HepG2 (cell line): ENCODE data around the gene KCNK18. TPM values are rescaled to one million over a fixed set of nuclear protein-coding genes. Genes with fewer than 3 reads are reported as not detected.

ENCODE experiments used
- GMEB1 ChIP-seq: sonication (generic); formaldehyde crosslinking; IDR thresholded peaks from 2 replicates; pipeline ENCODE4 v1.5.1; 2020; ENCODE audit warnings: missing genetic modification reagents, mild to moderate bottlenecking, borderline replicate concordance
- HMGXB4 ChIP-seq, 2 experiments: sonication (generic) in 1 of 2; formaldehyde crosslinking in 1 of 2; IDR thresholded peaks; 2 replicates each; pipeline versions ENCODE4 v1.4.0 to v1.6.1; 2018 to 2020; ENCODE audit warnings: missing genetic modification reagents in 2 of 2, borderline replicate concordance in 1 of 2, low read depth in 1 of 2, mild to moderate bottlenecking in 1 of 2, missing biosample characterization in 1 of 2
- HNRNPH1 ChIP-seq: fragments of 200-400 bp; formaldehyde crosslinking; optimal IDR thresholded peaks from 2 replicates; pipeline ENCODE3; 2017; ENCODE audit warnings: mild to moderate bottlenecking, low read depth, low read length
- MBD4 ChIP-seq: IDR thresholded peaks from 2 replicates; pipeline ENCODE4 v1.6.1; 2012; ENCODE audit warnings: low read length, inconsistent platforms, borderline replicate concordance
- MIER3 ChIP-seq: IDR thresholded peaks from 2 replicates; pipeline ENCODE4 v1.6.1; 2016; ENCODE audit warnings: missing compliant biosample characterization, borderline replicate concordance
- MTA3 ChIP-seq: sonication (generic); formaldehyde crosslinking; IDR thresholded peaks from 2 replicates; pipeline ENCODE4 v1.4.0; 2020; ENCODE audit warnings: missing genetic modification reagents
- MXD1 ChIP-seq: sonication (generic); formaldehyde crosslinking; IDR thresholded peaks from 2 replicates; pipeline ENCODE4 v1.4.0; 2020; ENCODE audit warnings: mild to moderate bottlenecking, missing genetic modification reagents
- NFE2L1 ChIP-seq: sonication (generic); formaldehyde crosslinking; IDR thresholded peaks from 2 replicates; pipeline ENCODE4 v1.4.0; 2020; ENCODE audit warnings: missing genetic modification reagents, mild to moderate bottlenecking, borderline replicate concordance
- RXRA ChIP-seq: sonication (generic); formaldehyde crosslinking; IDR thresholded peaks from 2 replicates; pipeline ENCODE4 v1.5.1; 2020; ENCODE audit warnings: missing genetic modification reagents
- TCF7 ChIP-seq: sonication (generic); IDR thresholded peaks from 2 replicates; pipeline ENCODE4 v1.6.1; 2016; ENCODE audit warnings: antibody characterized with exemption, low read depth
- TOE1 ChIP-seq: sonication (generic); formaldehyde crosslinking; IDR thresholded peaks from 2 replicates; pipeline ENCODE4 v1.4.0; 2020; ENCODE audit warnings: mild to moderate bottlenecking, missing genetic modification reagents
- XBP1 ChIP-seq: sonication (generic); formaldehyde crosslinking; IDR thresholded peaks from 2 replicates; pipeline ENCODE4 v1.5.0; 2020; ENCODE audit warnings: missing genetic modification reagents
- ZNF281 ChIP-seq: sonication (generic); formaldehyde crosslinking; IDR thresholded peaks from 2 replicates; pipeline ENCODE4 v1.4.0; 2020; ENCODE audit warnings: missing genetic modification reagents, borderline replicate concordance
- ZNF446 ChIP-seq: sonication (generic); formaldehyde crosslinking; IDR thresholded peaks from 2 replicates; pipeline ENCODE4 v1.5.0; 2020; ENCODE audit warnings: mild to moderate bottlenecking, missing genetic modification reagents
- ZNF501 ChIP-seq: sonication (generic); formaldehyde crosslinking; IDR thresholded peaks from 2 replicates; pipeline ENCODE4 v1.5.1; 2020; ENCODE audit warnings: mild to moderate bottlenecking, moderate library complexity, missing genetic modification reagents
- ZNF574 ChIP-seq: sonication (generic); formaldehyde crosslinking; IDR thresholded peaks from 2 replicates; pipeline ENCODE4 v1.4.0; 2020; ENCODE audit warnings: missing genetic modification reagents
- ZNF672 ChIP-seq: sonication (generic); formaldehyde crosslinking; IDR thresholded peaks from 2 replicates; pipeline ENCODE4 v1.8.1; 2022; ENCODE audit warnings: missing genetic modification reagents
- ZNF784 ChIP-seq: sonication (generic); formaldehyde crosslinking; IDR thresholded peaks from 2 replicates; pipeline ENCODE4 v1.5.1; 2020; ENCODE audit warnings: missing genetic modification reagents, mild to moderate bottlenecking, borderline replicate concordance
- polyA plus RNA-seq, 8 experiments: library from polyadenylated mRNA; depleted of rRNA in 3 of 8; stranded (reverse) in 7 of 8; unstranded in 1 of 8; fragments of >200 nt; fragmentation: Illumina TruSeq in 4 of 8; extraction: Trizol in 4 of 8; gene quantifications; 2 replicates each; pipeline versions ENCODE4 v1.2.1 to v1.2.3, GENCODE V29; 2011 to 2016; ENCODE audit warnings: low read depth in 4 of 8, missing spikeins in 1 of 8, mixed read lengths in 1 of 8; ENCODE audit not compliant: insufficient read depth in 1 of 8
- total RNA-seq, 5 experiments: library from RNA; depleted of rRNA; stranded (reverse); fragments of >200 nt; fragmentation: Illumina TruSeq; extraction: Trizol; gene quantifications; 2 replicates each; pipeline ENCODE4 v1.2.3, GENCODE V29; 2016; ENCODE audit warnings: low read depth in 1 of 5

Gene KCNK18
- total and polyA plus RNA-seq, 2 of the 13 experiments (the other 11 are each of a cell fraction or from before 2014, with no cell fraction given): not detected

- TF ChIP-seq ZNF501 (CRISPR knock-in tag): no peak
- TF ChIP-seq NFE2L1 (CRISPR knock-in tag): no peak
- no peak for TF ChIP-seq GMEB1
- TF ChIP-seq TCF7: no peak
- no peak for TF ChIP-seq HNRNPH1
- no peak for TF ChIP-seq MTA3 (CRISPR knock-in tag)
- no peak for TF ChIP-seq MIER3 (CRISPR knock-in tag)
- no peak for TF ChIP-seq ZNF672 (CRISPR knock-in tag)
- no peak for TF ChIP-seq ZNF281
- TF ChIP-seq ZNF784 (CRISPR knock-in tag): no peak
- 0 out of 2 replicates have a peak, but pooled peaks have one; percentile 33 for TF ChIP-seq MXD1 (CRISPR knock-in tag)
- no peak for TF ChIP-seq HMGXB4 (CRISPR knock-in tag; IDR thresholded peaks at IDR 0.05; ENCODE audit: borderline replicate concordance in 1 of 2, low read depth in 1 of 2)
- no peak for TF ChIP-seq RXRA
- no peak for TF ChIP-seq TOE1
- TF ChIP-seq ZNF446 (CRISPR knock-in tag): no peak
- no peak for TF ChIP-seq MBD4
- TF ChIP-seq ZNF574 (CRISPR knock-in tag): 0 out of 2 replicates have a peak, but pooled peaks have one; percentile 14
- no peak for TF ChIP-seq XBP1 (CRISPR knock-in tag)
Measured at GRCh38 chr10:117165538-117166417, 31.5 kb upstream of the KCNK18 start (continued).
